Neural cell (in vitro differentiated cells): ENCODE measurements around the gene IER5L.

Source experiments
- CTCF ChIP-seq: fragments of 450-650 bp; IDR thresholded peaks from 2 replicates; pipeline ENCODE4 v1.5.1; 2014; ENCODE audit warnings: antibody characterized with exemption, mild to moderate bottlenecking, moderate library complexity; ENCODE audit not compliant: poor library complexity, severe bottlenecking
- EP300 ChIP-seq: fragments of 450-650 bp; conservative IDR thresholded peaks from 2 replicates; pipeline ENCODE4 v1.6.1; 2014; ENCODE audit warnings: antibody characterized with exemption, mild to moderate bottlenecking, moderate library complexity; ENCODE audit not compliant: poor library complexity, severe bottlenecking
- REST ChIP-seq: IDR thresholded peaks from 2 replicates; pipeline ENCODE4 v1.6.1; 2012; ENCODE audit warnings: borderline replicate concordance

GRCh38 chr9:129138144-129138462 lies 40.0 kb downstream of the IER5L start:
- TF ChIP-seq REST (no peak), EP300 (no peak), CTCF (no peak)
